Colonic mucosa (tissue), 4 donors: ENCODE data around the gene SLK. TPM values are rescaled to one million over a fixed set of nuclear protein-coding genes. Genes with fewer than 3 reads are reported as not detected.

ENCODE experiments used
- DNase-seq: peaks from one replicate; pipeline ENCODE4 v3.0.0-alpha.2; 2020
- H3K27ac ChIP-seq: fragments of 200-600 bp; one replicate; pipeline ENCODE4 v1.8.0; 2021
- H3K27me3 ChIP-seq: fragments of 200-600 bp; one replicate; pipeline ENCODE4 v1.8.0; 2021
- H3K36me3 ChIP-seq: fragments of 200-600 bp; one replicate; pipeline ENCODE4 v1.8.0; 2021
- H3K4me1 ChIP-seq: fragments of 200-600 bp; one replicate; pipeline ENCODE4 v1.8.0; 2021; ENCODE audit warnings: mild to moderate bottlenecking
- H3K4me3 ChIP-seq: fragments of 200-600 bp; one replicate; pipeline ENCODE4 v1.8.0; 2021
- H3K9ac ChIP-seq, 2 donors: one replicate each; pipeline ENCODE4 v1.7.0; 2013; ENCODE audit warnings: control low read depth in 2 of 2, low read depth in 2 of 2, low read length in 2 of 2
- H3K9me3 ChIP-seq: fragments of 200-600 bp; one replicate; pipeline ENCODE4 v1.8.0; 2021
- intact Hi-C: fragments of 100-400 bp; cut with DNase I; formaldehyde crosslinking; loops from one replicate; pipeline ENCODE4 v1.14.1; 2022
- total RNA-seq, 2 donors: library from RNA; stranded (reverse); fragmentation: NEBNext Ultra II Directional in 1 of 2; extraction: Animal tissue kit (Norgen Biotek cat#: 25700) in 1 of 2; gene quantifications; one replicate each; pipeline ENCODE4 v1.2.1, GENCODE V29; 2021
- TF ChIP-seq, protein P1 (sequence below): fragments of 200-600 bp; IDR thresholded peaks from one replicate; pipeline ENCODE4 v1.8.0; 2022; ENCODE audit warnings: antibody characterized with exemption, mild to moderate bottlenecking
- donor health status: healthy.
- donor health status: DM: no; HTN: no; CAD: no.
- donor health status: DM: no; HTN: no; CAD: no.

SLK gene
- total RNA-seq, 2 donors from 2014 or later, result 35.5 to 51.6 TPM

DNA sequence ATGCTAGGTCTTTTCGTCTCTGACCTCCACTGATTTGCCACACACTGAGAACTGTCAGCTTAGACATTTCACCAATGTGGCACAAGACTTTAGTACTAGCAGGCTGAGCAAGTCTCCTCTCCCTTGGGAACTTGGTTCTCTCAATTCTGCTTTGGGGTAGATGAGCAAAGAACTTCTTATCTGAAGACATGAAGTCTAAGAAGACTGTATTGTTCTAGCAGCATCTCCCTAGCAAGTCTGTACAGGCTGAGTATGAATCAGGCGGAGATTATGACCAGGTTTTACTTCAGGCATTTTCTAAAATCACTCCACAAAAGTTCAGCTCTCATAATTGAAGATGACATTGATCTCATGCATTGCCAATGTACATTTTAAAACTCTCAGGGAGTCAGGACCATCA is 25.1 kb upstream of the SLK start:
- H3K4me3 ChIP-seq, result no peak overlapping the region
- TF ChIP-seq, protein P1, sequence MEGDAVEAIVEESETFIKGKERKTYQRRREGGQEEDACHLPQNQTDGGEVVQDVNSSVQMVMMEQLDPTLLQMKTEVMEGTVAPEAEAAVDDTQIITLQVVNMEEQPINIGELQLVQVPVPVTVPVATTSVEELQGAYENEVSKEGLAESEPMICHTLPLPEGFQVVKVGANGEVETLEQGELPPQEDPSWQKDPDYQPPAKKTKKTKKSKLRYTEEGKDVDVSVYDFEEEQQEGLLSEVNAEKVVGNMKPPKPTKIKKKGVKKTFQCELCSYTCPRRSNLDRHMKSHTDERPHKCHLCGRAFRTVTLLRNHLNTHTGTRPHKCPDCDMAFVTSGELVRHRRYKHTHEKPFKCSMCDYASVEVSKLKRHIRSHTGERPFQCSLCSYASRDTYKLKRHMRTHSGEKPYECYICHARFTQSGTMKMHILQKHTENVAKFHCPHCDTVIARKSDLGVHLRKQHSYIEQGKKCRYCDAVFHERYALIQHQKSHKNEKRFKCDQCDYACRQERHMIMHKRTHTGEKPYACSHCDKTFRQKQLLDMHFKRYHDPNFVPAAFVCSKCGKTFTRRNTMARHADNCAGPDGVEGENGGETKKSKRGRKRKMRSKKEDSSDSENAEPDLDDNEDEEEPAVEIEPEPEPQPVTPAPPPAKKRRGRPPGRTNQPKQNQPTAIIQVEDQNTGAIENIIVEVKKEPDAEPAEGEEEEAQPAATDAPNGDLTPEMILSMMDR, result no peak
- intact Hi-C loops, result no loop called here
- no peak overlapping the region for H3K27ac ChIP-seq
- no peak for DNase-seq
- no peaks in the 10 kb centered on the region for H3K9me3 ChIP-seq
- no peak overlapping the region for H3K9ac ChIP-seq
- H3K4me1 ChIP-seq, result no peaks in the 10 kb centered on the region
- no peaks in the 10 kb centered on the region for H3K36me3 ChIP-seq
- H3K27me3 ChIP-seq, result no peaks in the 10 kb centered on the region

DNA sequence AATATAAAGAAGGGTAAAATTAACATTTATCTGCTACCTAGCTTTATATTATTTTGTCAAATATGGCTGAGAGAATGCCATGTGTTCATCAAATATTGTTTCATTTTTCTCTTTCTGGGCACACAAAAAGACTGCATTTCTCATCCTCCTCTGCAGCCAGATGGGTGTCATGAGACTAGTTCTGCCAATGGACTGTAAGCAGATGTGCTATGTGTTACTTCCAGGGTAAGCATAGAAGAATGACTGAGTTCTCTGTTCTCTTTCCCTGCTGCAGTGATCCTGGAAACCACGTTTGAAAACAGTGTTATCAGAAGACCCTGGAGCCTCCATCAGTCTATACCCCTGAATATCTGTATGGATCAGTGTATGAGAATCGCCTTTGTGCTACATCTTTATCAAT is 24.1 kb upstream of the SLK start:
- Histone ChIP-seq H3K9me3 (no peaks in the 10 kb centered on the region), H3K4me1 (no peaks in the 10 kb centered on the region), H3K27ac (no peak overlapping the region), H3K9ac (no peak overlapping the region), H3K4me3 (no peak overlapping the region), H3K27me3 (no peaks in the 10 kb centered on the region), H3K36me3 (no peaks in the 10 kb centered on the region)
- no peak for DNase-seq
- intact Hi-C loops, result no loop called here
- TF ChIP-seq, protein P1, result no peak

DNA sequence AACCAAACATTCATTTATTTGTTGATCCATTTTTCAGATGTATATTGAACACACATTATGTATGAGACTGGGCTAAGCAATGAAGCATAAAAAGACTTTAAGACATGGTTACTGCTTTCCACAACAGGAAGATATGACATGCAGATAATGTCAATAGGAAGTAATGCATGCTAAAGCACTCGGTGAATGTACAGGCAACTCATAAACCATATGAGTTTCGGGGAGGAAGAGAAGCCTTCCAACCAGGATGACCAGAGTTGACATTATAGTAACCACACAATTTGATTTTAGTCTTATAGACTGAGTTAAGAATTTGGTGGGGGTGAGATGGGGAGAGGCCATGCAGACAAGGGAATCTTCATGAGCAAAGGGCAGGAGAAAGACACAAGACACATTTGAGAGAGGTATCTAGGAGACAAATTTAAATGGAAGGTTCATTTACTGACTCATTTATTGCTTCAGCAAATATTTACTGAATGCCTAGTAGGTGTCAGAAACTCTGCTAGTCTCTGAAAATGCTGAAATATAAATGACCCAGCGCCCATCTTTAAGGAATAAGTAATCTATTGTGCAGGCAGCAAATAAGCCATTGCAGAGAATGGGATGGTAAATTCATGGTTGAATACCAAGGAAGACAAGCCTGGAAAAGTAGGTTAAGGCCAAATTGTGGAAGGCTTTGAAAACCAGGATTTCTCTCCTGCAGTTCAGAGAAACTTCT is 19.0 kb upstream of the SLK start:
- Histone ChIP-seq H3K4me3 (no peak overlapping the region), H3K36me3 (no peaks in the 10 kb centered on the region), H3K9ac (no peak overlapping the region), H3K27ac (no peak overlapping the region), H3K27me3 (no peaks in the 10 kb centered on the region), H3K4me1 (no peaks in the 10 kb centered on the region), H3K9me3 (no peaks in the 10 kb centered on the region)
- DNase-seq, result no peak
- TF ChIP-seq, protein P1, result no peak
- intact Hi-C loops, result no loop called here

DNA sequence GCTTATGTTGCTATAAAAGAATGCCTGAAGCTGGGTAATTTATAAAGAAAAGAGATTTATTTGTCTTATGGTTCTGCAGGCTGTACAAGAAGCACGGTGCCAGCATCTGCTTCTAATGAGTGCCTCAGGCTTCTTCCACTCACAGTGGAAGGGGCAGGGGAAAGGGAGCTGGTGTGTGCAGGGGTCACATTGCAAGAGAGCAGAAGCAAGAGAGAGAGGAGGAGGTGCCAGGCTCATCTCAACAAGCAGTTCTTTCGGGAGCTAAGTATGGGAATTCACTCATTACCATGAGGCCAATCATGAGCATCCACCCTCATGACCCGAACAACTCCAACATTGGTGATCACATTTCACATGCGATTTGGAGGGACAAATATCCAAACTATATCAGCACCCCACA is 17.2 kb upstream of the SLK start:
- no peaks in the 10 kb centered on the region for H3K9me3 ChIP-seq
- TF ChIP-seq, protein P1, result no peak
- no peak overlapping the region for H3K27ac ChIP-seq
- H3K27me3 ChIP-seq, result no peaks in the 10 kb centered on the region
- no peaks in the 10 kb centered on the region for H3K36me3 ChIP-seq
- no peak overlapping the region for H3K9ac ChIP-seq
- intact Hi-C loops, result no loop called here
- DNase-seq, result no peak
- no peak overlapping the region for H3K4me3 ChIP-seq
- no peaks in the 10 kb centered on the region for H3K4me1 ChIP-seq

DNA sequence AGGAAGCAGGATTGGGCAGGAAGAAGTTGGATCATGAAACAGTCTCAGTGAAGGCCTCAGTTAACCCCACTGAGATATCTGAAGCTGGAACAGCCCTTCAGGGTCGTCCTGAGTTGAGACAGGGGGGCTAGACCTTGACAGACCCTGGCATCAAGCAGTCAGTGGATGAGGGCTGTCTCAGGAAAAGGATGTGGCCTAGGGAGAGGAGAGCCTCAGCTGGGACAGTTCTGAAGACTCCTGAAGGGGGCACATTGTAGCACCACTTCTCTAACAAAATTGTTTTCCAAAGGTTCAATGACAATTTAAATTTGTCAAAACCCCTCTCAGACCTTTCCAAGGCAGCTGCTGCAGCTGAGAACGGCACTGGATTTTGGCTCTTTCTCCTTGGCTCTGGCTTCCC is 15.8 kb upstream of the SLK start:
- no peaks in the 10 kb centered on the region for H3K36me3 ChIP-seq
- no peak for DNase-seq

More for the DNA sequence above, 15.8 kb upstream of the SLK start:
- TF ChIP-seq, protein P1, result no peak
- Histone ChIP-seq H3K27ac (no peak overlapping the region), H3K9ac (no peak overlapping the region), H3K27me3 (no peaks in the 10 kb centered on the region), H3K4me3 (no peak overlapping the region), H3K9me3 (no peaks in the 10 kb centered on the region), H3K4me1 (no peaks in the 10 kb centered on the region)
- intact Hi-C loops, result no loop called here
